K562 (cell line): ENCODE measurements around the gene ZNF408. TPM values are rescaled to one million over a fixed set of nuclear protein-coding genes. Genes with fewer than 3 reads are reported as not detected.

Source experiments
- CBX5 ChIP-seq: IDR thresholded peaks from 2 replicates; pipeline ENCODE4 v1.6.1; 2014; ENCODE audit warnings: low read depth, borderline replicate concordance
- ZBTB40 ChIP-seq, 2 experiments: fragments of 450-650 bp in 1 of 2; sonication (generic) in 1 of 2; formaldehyde crosslinking in 1 of 2; IDR thresholded peaks; 2 replicates each; pipeline versions ENCODE4 v1.7.1 to v1.9.0; 2016 to 2022; ENCODE audit warnings: inconsistent platforms in 1 of 2, mild to moderate bottlenecking in 1 of 2, missing genetic modification reagents in 1 of 2
- polyA plus RNA-seq, 8 experiments: library from polyadenylated mRNA; depleted of rRNA in 4 of 8; stranded (reverse) in 5 of 8; unstranded in 3 of 8; fragments of >200 nt; fragmentation: Nextera tagmentation in 2 of 8; fragmentation: Illumina TruSeq in 1 of 8; extraction: Ambion mirVana in 2 of 8; extraction: Trizol in 1 of 8; gene quantifications; 2 replicates each; pipeline versions ENCODE4 v1.2.1 to v1.2.3, GENCODE V29; 2011 to 2014; ENCODE audit warnings: inconsistent platforms in 1 of 8, missing spikeins in 1 of 8
- total RNA-seq, 7 experiments: library from RNA; depleted of rRNA in 6 of 7; stranded (reverse); fragments of >200 nt in 6 of 7; fragmentation: Illumina TruSeq in 2 of 7; extraction: Trizol in 2 of 7; gene quantifications; 2 replicates each; pipeline versions ENCODE4 v1.2.1 to v1.2.3, GENCODE V29; 2011 to 2021; ENCODE audit warnings: low replicate concordance in 1 of 7

Gene ZNF408
- total and polyA plus RNA-seq, 9 of the 15 experiments (the other 6 are each of a cell fraction or from before 2014, with no cell fraction given) = 0.15 to 18.4 (median 7.4) TPM

- TF ChIP-seq ZBTB40 (IDR thresholded peaks at IDR 0.05) = no peak
- TF ChIP-seq ZBTB40 (CRISPR knock-in tag; IDR thresholded peaks at IDR 0.05) = no peak
- no peak for TF ChIP-seq CBX5
Measured at GRCh38 chr11:46692450-46692849, 8.4 kb upstream of the ZNF408 start (continued).
